GM12878 (cell line): ENCODE measurements around the gene TACC2. TPM values are rescaled to one million over a fixed set of nuclear protein-coding genes. Genes with fewer than 3 reads are reported as not detected.

Source experiments
- ATAC-seq: fragments of 200-7000 bp; cut with Tn5 transposase; 3 replicates; pipeline ENCODE4 v1.9.1; 2020; ENCODE audit warnings: mild to moderate bottlenecking, moderate library complexity
- BruUV-seq: library from RNA; stranded (reverse); fragments of 400-500 nt; replicated peaks from 2 replicates; lab custom pipeline; 2021; lab: Mats Ljungman, UMichigan
- CTCF ChIA-PET: fragments of 300-600 bp; sonication (Branson Sonifier 250); formaldehyde crosslinking; extraction: SDS; loops from one replicate; lab custom pipeline; 2021; ENCODE audit warnings: inconsistent platforms; lab: Yijun Ruan, JAX
- POLR2A ChIA-PET: fragments of 350-600 bp; formaldehyde crosslinking; extraction: SDS; loops from one replicate; lab custom pipeline; 2021; ENCODE audit warnings: inconsistent platforms; lab: Charles Lee
- RAD21 ChIA-PET: fragments of 300-600 bp; sonication (Branson Sonifier 250); formaldehyde crosslinking; loops from one replicate; lab custom pipeline; 2023; ENCODE audit warnings: antibody characterized with exemption; ENCODE audit not compliant: unreplicated experiment; lab: Charles Lee
- SMC1A ChIA-PET: fragments of 300-600 bp; sonication (Branson Sonifier 250); formaldehyde crosslinking; loops from one replicate; lab custom pipeline; 2023; ENCODE audit not compliant: unreplicated experiment, uncharacterized antibody; lab: Charles Lee
- DNase-seq: peaks from one replicate; pipeline ENCODE4 v3.0.0-alpha.2; 2011; ENCODE audit warnings: low read depth, low spot score
- FAIRE-seq: peaks from 3 replicates; lab custom pipeline; 2011; peaks lifted over from hg19 to GRCh38; lab: Jason Lieb, UNC
- H2AFZ ChIP-seq: 2 replicates; pipeline ENCODE4 v1.6.0; 2011; ENCODE audit warnings: low read depth, low read length, control low read depth; ENCODE audit not compliant: control insufficient read depth
- H3K27ac ChIP-seq: 2 replicates; pipeline ENCODE4 v1.5.1; 2011; ENCODE audit warnings: control low read depth; ENCODE audit not compliant: control insufficient read depth, insufficient read depth
- H3K27me3 ChIP-seq, 2 experiments: replicated peaks in 1 of 2; 2 replicates each; pipeline versions ENCODE4 v1.6.0 to v1.6.1; 2011; ENCODE audit warnings: low read length in 1 of 2; ENCODE audit not compliant: control insufficient read depth in 2 of 2, insufficient read depth in 2 of 2
- H3K36me3 ChIP-seq, 2 experiments: 2 replicates each; pipeline ENCODE4 v1.5.1; 2011; ENCODE audit warnings: low read length in 1 of 2; ENCODE audit not compliant: control insufficient read depth in 2 of 2, insufficient read depth in 2 of 2
- H3K4me1 ChIP-seq: 2 replicates; pipeline ENCODE4 v1.6.1; 2011; ENCODE audit warnings: mild to moderate bottlenecking, low read length, moderate library complexity, mixed read lengths; ENCODE audit not compliant: control insufficient read depth, insufficient read depth
- H3K4me2 ChIP-seq: 2 replicates; pipeline ENCODE4 v1.6.0; 2011; ENCODE audit warnings: control low read depth; ENCODE audit not compliant: control insufficient read depth, insufficient read depth
- H3K4me3 ChIP-seq: fragments of 200-600 bp; sonication (generic); 2 replicates; pipeline ENCODE4 v1.5.1; 2016
- H3K79me2 ChIP-seq: 2 replicates; pipeline ENCODE4 v1.6.0; 2011; ENCODE audit warnings: low read length; ENCODE audit not compliant: control insufficient read depth, insufficient read depth
- H3K9ac ChIP-seq: 2 replicates; pipeline ENCODE4 v1.8.0; 2011; ENCODE audit warnings: low read length, control low read depth, mixed read lengths; ENCODE audit not compliant: control insufficient read depth, insufficient read depth
- H3K9me3 ChIP-seq: replicated peaks from 3 replicates; pipeline ENCODE4 v1.5.1; 2011; ENCODE audit warnings: mild to moderate bottlenecking, low read length; ENCODE audit not compliant: control insufficient read depth, insufficient read depth
- H4K20me1 ChIP-seq: 2 replicates; pipeline ENCODE4 v1.6.0; 2011; ENCODE audit not compliant: control insufficient read depth, insufficient read depth
- GATAD2B ChIP-seq: fragments of 450-650 bp; conservative IDR thresholded peaks from 2 replicates; pipeline ENCODE4 v1.6.1; 2017; ENCODE audit warnings: low read depth, mild to moderate bottlenecking, moderate library complexity
- RBBP5 ChIP-seq: fragments of 200-600 bp; sonication (generic); conservative IDR thresholded peaks from 2 replicates; pipeline ENCODE4 v1.6.1; 2016
- TCF3 ChIP-seq: IDR thresholded peaks from 2 replicates; pipeline ENCODE4 v1.6.1; 2012; ENCODE audit warnings: low read depth, mild to moderate bottlenecking, low read length, borderline replicate concordance; ENCODE audit not compliant: insufficient read depth
- WGBS: methylation state at CpG from one replicate; pipeline ENCODE4 v1.1.6; 2016; ENCODE audit warnings: low lambda C conversion rate; ENCODE audit not compliant: insufficient replicate concordance, insufficient coverage; ENCODE audit errors: missing lambda C conversion rate; 5-methylcytosine and 5-hydroxymethylcytosine counted together
- in situ Hi-C: fragments of 300-500 bp; cut with MboI; formaldehyde crosslinking; loops from 9 replicates; pipeline ENCODE4 v1.14.3; 2018; ENCODE audit warnings: mixed read lengths
- intact Hi-C: fragments of 100-400 bp; cut with micrococcal nuclease; formaldehyde crosslinking; loops from one replicate; pipeline ENCODE4 v1.14.2; 2022; ENCODE audit not compliant: unreplicated experiment
- polyA plus RNA-seq, 11 experiments: library from polyadenylated mRNA; depleted of rRNA in 4 of 11; unstranded in 6 of 11; stranded (reverse) in 5 of 11; fragments of >200 nt; fragmentation: Nextera tagmentation in 4 of 11; fragmentation: Illumina TruSeq in 1 of 11; extraction: Ambion mirVana in 4 of 11; extraction: Trizol in 1 of 11; gene quantifications; 1 replicate in 1 of 11; 2 replicates in 10 of 11; pipeline versions ENCODE4 v1.2.1 to v1.2.3, GENCODE V29; 2011 to 2016; ENCODE audit warnings: inconsistent platforms in 2 of 11, missing spikeins in 2 of 11, low read depth in 1 of 11
- small RNA-seq: library from RNA; depleted of rRNA; stranded (forward); fragments of <200 nt; gene quantifications from one replicate; pipeline ENCODE3, GENCODE V24; 2014
- total RNA-seq, 4 experiments: library from RNA; depleted of rRNA in 3 of 4; stranded (reverse); fragments of >200 nt in 3 of 4; fragmentation: Illumina TruSeq in 1 of 4; extraction: Trizol in 1 of 4; gene quantifications; 2 replicates each; pipeline versions ENCODE4 v1.2.1 to v1.2.3, GENCODE V29; 2013 to 2021
- TF ChIP-seq, protein P1 (sequence below): IDR thresholded peaks from 2 replicates; pipeline ENCODE4 v1.6.1; 2011; ENCODE audit warnings: low read depth, mild to moderate bottlenecking, low read length, moderate library complexity, borderline replicate concordance; ENCODE audit errors: extremely low read depth
- TF ChIP-seq, protein P2 (sequence below): IDR thresholded peaks from 2 replicates; pipeline ENCODE4 v1.6.1; 2011; ENCODE audit warnings: low read depth, low read length, improper control_type of control experiment, borderline replicate concordance

TACC2 gene
- total and polyA plus RNA-seq, 10 of the 15 experiments (the other 5 are each of a cell fraction or from before 2014, with no cell fraction given): 0.07 to 0.64 (median 0.13) TPM; not detected in 5

- ChIA-PET POLR2A (no interaction called here), CTCF (interaction anchor here (3.2 kb wide), 1 partner anchor 131 kb away, joined by 26 read pairs; no protein-coding TSS in a partner anchor), SMC1A (interaction anchor here (3.9 kb wide), 1 partner anchor 131 kb away, joined by 21 read pairs; no protein-coding TSS in a partner anchor), RAD21 (no interaction called here)
- no peaks in the 10 kb centered on the region for H3K79me2 ChIP-seq
- peaks cover 6% of the 10 kb centered on the region; the same call in 1 of the 3 replicates for H3K9me3 ChIP-seq
- H3K4me2 ChIP-seq: no peak overlapping the region
- no peaks in the 10 kb centered on the region for H3K36me3 ChIP-seq
- in situ Hi-C loops (no loop called here), intact Hi-C loops (no loop called here)
- DNase-seq: no peak
- peaks cover 6% of the 10 kb centered on the region for H3K4me1 ChIP-seq
- H2AFZ ChIP-seq: no peak overlapping the region
- TF ChIP-seq GATAD2B (no peak), TCF3 (no peak), RBBP5 (no peak)
- TF ChIP-seq, protein P1, sequence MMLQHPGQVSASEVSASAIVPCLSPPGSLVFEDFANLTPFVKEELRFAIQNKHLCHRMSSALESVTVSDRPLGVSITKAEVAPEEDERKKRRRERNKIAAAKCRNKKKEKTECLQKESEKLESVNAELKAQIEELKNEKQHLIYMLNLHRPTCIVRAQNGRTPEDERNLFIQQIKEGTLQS: no peak
- TF ChIP-seq, protein P2, sequence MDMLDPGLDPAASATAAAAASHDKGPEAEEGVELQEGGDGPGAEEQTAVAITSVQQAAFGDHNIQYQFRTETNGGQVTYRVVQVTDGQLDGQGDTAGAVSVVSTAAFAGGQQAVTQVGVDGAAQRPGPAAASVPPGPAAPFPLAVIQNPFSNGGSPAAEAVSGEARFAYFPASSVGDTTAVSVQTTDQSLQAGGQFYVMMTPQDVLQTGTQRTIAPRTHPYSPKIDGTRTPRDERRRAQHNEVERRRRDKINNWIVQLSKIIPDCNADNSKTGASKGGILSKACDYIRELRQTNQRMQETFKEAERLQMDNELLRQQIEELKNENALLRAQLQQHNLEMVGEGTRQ: no peak
- BruUV-seq: no TSS peak
- no peaks in the 10 kb centered on the region for H4K20me1 ChIP-seq
- no peaks in the 10 kb centered on the region for H3K27me3 ChIP-seq
- no peak overlapping the region for H3K9ac ChIP-seq
- WGBS: 23% methylated on average over 9 of the region's 9 CpGs
- no peak overlapping the region for H3K4me3 ChIP-seq
- no peak for FAIRE-seq
- no peak overlapping the region for H3K27ac ChIP-seq
- ATAC-seq: no peak
Observed at GRCh38 chr10:122303271-122304053, 314.5 kb downstream of the TACC2 start.

Small RNA genes within 50 kb of the gene (small RNA-seq; reads per million reads assigned to genes)
- not detected for gene RF02219

Other genes with a start within 250 kb of the TACC2 start
- gene ATE1, start 61.1 kb upstream of the TACC2 start, total RNA-seq (2014; rRNA removed): 13.9 and 15.9 TPM in 2 replicates
- 16.4 and 17.8 TPM in 2 replicates for gene ATE1, start 61.1 kb upstream of the TACC2 start, total RNA-seq (2014; rRNA removed; fragmentation: Illumina TruSeq; extraction: Trizol)
- gene ATE1, start 61.1 kb upstream of the TACC2 start, total RNA-seq (2021): 16.5 and 22.7 TPM in 2 replicates
- gene ATE1, start 61.1 kb upstream of the TACC2 start, polyA plus RNA-seq (2011; rRNA removed): 19.6 and 23.4 TPM in 2 replicates
- gene ATE1, start 61.1 kb upstream of the TACC2 start, polyA plus RNA-seq (2014; fragmentation: Illumina TruSeq; extraction: Trizol): 13.9 and 15.6 TPM in 2 replicates
- gene ATE1, start 61.1 kb upstream of the TACC2 start, polyA plus RNA-seq (2014; fragmentation: Nextera tagmentation; extraction: Ambion mirVana): 1 to 10 TPM; 4.3 to 5.3 TPM
- gene ATE1, start 61.1 kb upstream of the TACC2 start, polyA plus RNA-seq (2014; rRNA removed): 8.9 and 9.0 TPM in 2 replicates
- gene ATE1, start 61.1 kb upstream of the TACC2 start, polyA plus RNA-seq (2016; fragmentation: Nextera tagmentation; extraction: Ambion mirVana): 10 to 100 TPM; 18.0 to 20.9 TPM
- gene NSMCE4A, start 13.9 kb upstream of the TACC2 start, total RNA-seq (2014; rRNA removed): 78.0 and 78.4 TPM in 2 replicates
- 64.5 and 65.9 TPM in 2 replicates for gene NSMCE4A, start 13.9 kb upstream of the TACC2 start, total RNA-seq (2014; rRNA removed; fragmentation: Illumina TruSeq; extraction: Trizol)
- gene NSMCE4A, start 13.9 kb upstream of the TACC2 start, total RNA-seq (2021): 55.0 and 58.8 TPM in 2 replicates
- gene NSMCE4A, start 13.9 kb upstream of the TACC2 start, polyA plus RNA-seq (2011; rRNA removed): 85.3 and 139 TPM in 2 replicates
- gene NSMCE4A, start 13.9 kb upstream of the TACC2 start, polyA plus RNA-seq (2014; fragmentation: Illumina TruSeq; extraction: Trizol): 73.7 and 92.2 TPM in 2 replicates
- 10 to 100 TPM; 14.2 to 33.3 TPM for gene NSMCE4A, start 13.9 kb upstream of the TACC2 start, polyA plus RNA-seq (2014; fragmentation: Nextera tagmentation; extraction: Ambion mirVana)
- 87.8 and 94.3 TPM in 2 replicates for gene NSMCE4A, start 13.9 kb upstream of the TACC2 start, polyA plus RNA-seq (2014; rRNA removed)
- 100 to 1,000 TPM in 1 of 2 experiments, 10 to 100 TPM in 1; 83.1 to 105 TPM for gene NSMCE4A, start 13.9 kb upstream of the TACC2 start, polyA plus RNA-seq (2016; fragmentation: Nextera tagmentation; extraction: Ambion mirVana)